ENCODE data around the gene XAB2.
A peak's percentile ranks its signal among the peaks of the same experiment; 100 is the strongest.

The XAB2 gene

DNA sequence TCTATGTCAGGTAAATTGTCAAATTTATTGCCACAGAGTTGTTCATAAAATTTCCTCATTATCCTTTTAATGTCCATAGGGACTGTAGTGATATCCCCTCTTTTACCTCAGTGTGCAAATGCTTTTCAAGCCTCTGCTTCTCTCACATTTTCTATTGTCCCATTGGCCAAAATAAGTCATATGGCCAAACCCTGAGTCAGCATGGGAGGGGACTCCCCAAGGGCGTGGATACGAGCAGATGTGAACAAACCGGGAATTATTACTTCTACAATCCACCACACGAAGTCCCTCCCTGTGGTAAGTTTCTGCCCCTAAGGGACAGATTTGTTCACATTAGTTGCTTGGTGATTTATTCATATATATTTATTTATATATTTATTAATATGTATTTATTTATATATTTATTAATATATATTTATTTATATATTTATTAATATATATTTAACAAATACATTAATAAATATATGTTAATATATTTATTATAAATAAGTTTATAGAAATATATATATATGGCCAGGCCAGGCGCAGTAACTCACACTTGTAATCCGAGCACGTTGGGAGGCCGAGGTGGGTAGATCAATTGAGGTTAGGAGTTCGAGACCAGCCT lies 53.8 kb downstream of the XAB2 start:
- peak; percentile 15 for DNase-seq (ENCODE audit: low spot score)

DNA sequence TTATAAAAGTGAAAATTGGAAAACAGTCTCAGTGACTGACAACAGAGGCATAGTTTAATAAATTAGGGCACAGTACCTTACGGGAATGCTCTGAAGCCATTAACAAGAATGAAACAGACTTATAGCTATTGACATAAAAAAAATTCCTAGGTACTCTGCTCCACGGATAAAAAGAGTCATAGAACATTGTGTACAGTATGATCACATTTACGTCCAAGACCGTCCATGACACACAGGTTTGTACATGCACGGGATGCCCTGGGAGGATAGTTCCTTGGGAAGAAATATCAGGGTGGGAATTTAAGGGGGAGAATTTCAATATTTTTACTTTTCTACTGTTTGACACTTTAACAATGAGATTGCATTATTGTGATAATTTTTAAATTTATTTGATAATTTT lies 58.6 kb downstream of the XAB2 start:
- no peak for DNase-seq (ENCODE audit: low spot score)

All from kidney tubule cell (primary cell).